Type B pancreatic cell (in vitro differentiated cells): ENCODE measurements around the gene PAH. TPM values are rescaled to one million over a fixed set of nuclear protein-coding genes. Genes with fewer than 3 reads are reported as not detected.

Experiments
- DNase-seq: peaks from one replicate; pipeline ENCODE4 v3.0.0; 2021; ENCODE audit warnings: mixed read lengths; ENCODE audit not compliant: unreplicated experiment; ENCODE audit errors: extremely low spot score
- H3K27ac Mint-ChIP-seq: 2 replicates; pipeline ENCODE4 v1.8.0; 2021; ENCODE audit warnings: mild to moderate bottlenecking, mixed read lengths
- H3K27me3 Mint-ChIP-seq: 2 replicates; pipeline ENCODE4 v1.8.0; 2021; ENCODE audit warnings: mixed read lengths
- H3K36me3 Mint-ChIP-seq: 2 replicates; pipeline ENCODE4 v1.8.0; 2021; ENCODE audit warnings: mixed read lengths
- H3K4me1 Mint-ChIP-seq: one replicate; pipeline ENCODE4 v1.8.0; 2021; ENCODE audit warnings: mixed read lengths; ENCODE audit not compliant: unreplicated experiment
- H3K4me3 Mint-ChIP-seq: 2 replicates; pipeline ENCODE4 v1.8.0; 2021; ENCODE audit warnings: mild to moderate bottlenecking, mixed read lengths
- H3K9me3 Mint-ChIP-seq: 2 replicates; pipeline ENCODE4 v1.8.0; 2021; ENCODE audit warnings: mixed read lengths
- CTCF ChIP-seq: fragments of 200-600 bp; sonication (generic); conservative IDR thresholded peaks from 2 replicates; pipeline ENCODE4 v1.5.0; 2021; ENCODE audit warnings: antibody characterized with exemption, mild to moderate bottlenecking
- total RNA-seq: library from RNA; stranded (reverse); gene quantifications from 2 replicates; pipeline ENCODE4 v1.2.1, GENCODE V29; 2021; ENCODE audit warnings: low replicate concordance

Gene PAH
- total RNA-seq, 1 donor from 2014 or later, result 5.8 TPM

DNA sequence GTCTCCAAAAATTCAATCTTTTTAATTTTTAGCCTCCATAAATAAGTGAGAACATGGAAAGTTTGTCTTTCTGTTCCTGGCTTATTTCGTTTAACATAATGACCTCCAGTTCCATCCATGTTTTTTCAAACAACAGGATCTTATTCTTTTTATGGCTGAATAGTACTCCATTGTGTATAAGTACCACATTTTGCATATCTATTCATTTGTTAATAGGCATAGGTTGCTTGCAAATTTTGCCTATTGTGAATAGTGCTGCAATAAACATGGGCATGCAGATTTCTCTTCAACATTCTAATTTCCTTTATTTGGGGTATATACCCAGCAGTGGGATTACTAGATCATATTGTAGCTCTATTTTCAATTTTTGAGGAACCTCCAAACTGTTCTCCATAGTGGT lies 16.1 kb upstream of the PAH start:
- Mint-ChIP-seq H3K9me3 (no peaks in the 10 kb centered on the region), H3K36me3 (no peaks in the 10 kb centered on the region), H3K4me3 (no peak overlapping the region), H3K4me1 (no peaks in the 10 kb centered on the region), H3K27me3 (peaks cover 31% of the 10 kb centered on the region), H3K27ac (no peak overlapping the region)
- no peak for TF ChIP-seq CTCF
- no peak for DNase-seq

DNA sequence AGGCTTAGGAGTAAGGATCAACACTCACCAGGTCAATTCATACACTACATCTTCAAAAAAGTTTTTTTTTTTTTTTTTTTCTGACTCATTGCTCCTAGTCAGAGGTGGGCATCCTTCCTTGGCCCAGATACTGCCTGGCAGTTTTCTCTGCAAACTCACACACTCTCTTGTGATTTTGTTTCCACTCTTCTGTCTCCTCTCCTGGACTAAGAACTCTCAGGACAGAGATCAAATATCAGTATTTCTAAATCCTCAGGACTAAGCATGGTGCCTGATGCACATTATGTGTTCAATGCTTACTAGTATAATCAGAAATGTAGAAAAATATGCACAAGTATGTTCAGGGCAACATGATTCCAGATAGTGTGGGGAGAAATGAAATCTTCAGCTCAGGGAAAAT lies 10.2 kb upstream of the PAH start:
- no peak for DNase-seq
- Mint-ChIP-seq H3K36me3 (no peaks in the 10 kb centered on the region), H3K27me3 (peaks cover 13% of the 10 kb centered on the region), H3K9me3 (no peaks in the 10 kb centered on the region), H3K4me3 (no peak overlapping the region), H3K4me1 (no peaks in the 10 kb centered on the region), H3K27ac (no peak overlapping the region)
- TF ChIP-seq CTCF, result no peak

DNA sequence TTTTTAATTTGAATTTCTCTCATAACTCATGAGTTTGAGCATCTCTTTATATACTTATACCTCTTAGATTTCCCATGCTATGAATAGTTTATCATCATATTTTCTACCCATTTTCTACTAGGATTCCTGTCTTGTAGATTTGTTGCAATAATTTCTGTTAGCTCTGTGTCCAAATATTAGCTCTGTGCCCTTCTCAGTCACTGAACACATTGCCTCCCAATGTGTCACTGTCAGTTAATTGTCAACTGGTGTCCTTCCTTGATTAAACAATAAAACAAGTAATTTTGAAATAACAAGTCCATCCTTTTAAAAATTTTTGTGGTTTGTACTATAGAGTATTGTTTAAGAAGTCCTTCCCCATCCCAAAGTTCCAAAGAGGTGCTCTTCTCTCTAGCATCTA lies 4.2 kb upstream of the PAH start:
- H3K27me3 Mint-ChIP-seq, result peaks cover 14% of the 10 kb centered on the region
- no peak overlapping the region for H3K27ac Mint-ChIP-seq
- H3K36me3 Mint-ChIP-seq, result no peaks in the 10 kb centered on the region
- H3K4me3 Mint-ChIP-seq, result no peak overlapping the region
- DNase-seq, result no peak
- no peak for TF ChIP-seq CTCF
- peaks cover 8% of the 10 kb centered on the region for H3K4me1 Mint-ChIP-seq
- no peaks in the 10 kb centered on the region for H3K9me3 Mint-ChIP-seq

- Mint-ChIP-seq H3K4me1 (peaks cover 8% of the 10 kb centered on the region), H3K4me3 (no peak overlapping the region), H3K27ac (no peak overlapping the region), H3K27me3 (peaks cover 16% of the 10 kb centered on the region), H3K36me3 (no peaks in the 10 kb centered on the region), H3K9me3 (no peaks in the 10 kb centered on the region)
- TF ChIP-seq CTCF, result no peak
- DNase-seq, result no peak
These were observed 3.2 kb upstream of the PAH start for GRCh38 chr12:102920271-102920670.

- Mint-ChIP-seq H3K27me3 (peaks cover 23% of the 10 kb centered on the region), H3K27ac (no peak overlapping the region), H3K9me3 (no peaks in the 10 kb centered on the region)
These were observed 1.8 kb upstream of the PAH start for GRCh38 chr12:102918840-102919239.

More at GRCh38 chr12:102918840-102919239, 1.8 kb upstream of the PAH start:
- no peak for DNase-seq
- no peak for TF ChIP-seq CTCF
- Mint-ChIP-seq H3K36me3 (no peaks in the 10 kb centered on the region), H3K4me3 (no peak overlapping the region), H3K4me1 (peaks cover 8% of the 10 kb centered on the region)
